PC-9 (cell line): Measurements from ENCODE around the gene ACBD6.

Source experiments
- EZH2 ChIP-seq: fragments of 200-600 bp; sonication (generic); IDR thresholded peaks from 2 replicates; pipeline ENCODE4 v1.8.0; 2017; ENCODE audit warnings: antibody characterized with exemption, low read depth
- TF ChIP-seq, protein P1 (sequence below): fragments of 200-600 bp; sonication (generic); conservative IDR thresholded peaks from 2 replicates; pipeline ENCODE4 v1.6.1; 2017; ENCODE audit warnings: mixed run types, antibody characterized with exemption, mild to moderate bottlenecking, moderate library complexity

DNA sequence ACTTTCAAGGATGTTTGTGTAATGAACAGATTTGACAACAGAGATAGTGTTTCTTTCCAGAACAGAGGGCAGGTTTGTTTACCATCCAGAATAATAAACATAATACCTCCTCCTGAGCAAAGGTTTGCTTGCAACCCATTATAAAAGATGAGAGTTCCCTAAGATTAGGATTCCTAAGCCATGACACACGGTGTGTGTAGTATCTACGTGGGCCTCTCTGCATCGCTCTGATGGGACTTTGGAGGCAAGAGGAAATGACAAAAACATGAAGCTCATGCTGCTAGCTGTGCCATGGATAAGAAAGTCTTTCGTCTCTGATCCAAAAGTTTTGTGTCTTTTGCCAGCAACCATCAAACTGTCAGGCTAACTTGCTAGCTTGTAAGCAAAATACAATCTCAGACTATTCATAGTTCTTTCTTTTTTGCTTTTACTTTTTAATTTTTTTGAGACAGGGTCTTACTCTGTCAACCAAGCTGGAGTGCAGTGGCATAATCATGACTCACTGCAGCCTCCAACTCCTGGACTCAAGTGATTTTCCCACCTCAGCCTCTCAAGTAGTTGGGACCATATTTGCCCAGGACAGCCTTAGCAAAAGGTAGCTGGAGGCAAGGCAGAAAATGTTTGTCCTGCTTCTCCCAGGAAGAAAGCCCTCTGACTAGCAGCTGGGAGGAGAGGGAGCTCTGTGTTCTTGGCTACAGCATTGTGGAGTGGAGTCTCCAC lies 191.2 kb downstream of the ACBD6 start:
- TF ChIP-seq, protein P1, sequence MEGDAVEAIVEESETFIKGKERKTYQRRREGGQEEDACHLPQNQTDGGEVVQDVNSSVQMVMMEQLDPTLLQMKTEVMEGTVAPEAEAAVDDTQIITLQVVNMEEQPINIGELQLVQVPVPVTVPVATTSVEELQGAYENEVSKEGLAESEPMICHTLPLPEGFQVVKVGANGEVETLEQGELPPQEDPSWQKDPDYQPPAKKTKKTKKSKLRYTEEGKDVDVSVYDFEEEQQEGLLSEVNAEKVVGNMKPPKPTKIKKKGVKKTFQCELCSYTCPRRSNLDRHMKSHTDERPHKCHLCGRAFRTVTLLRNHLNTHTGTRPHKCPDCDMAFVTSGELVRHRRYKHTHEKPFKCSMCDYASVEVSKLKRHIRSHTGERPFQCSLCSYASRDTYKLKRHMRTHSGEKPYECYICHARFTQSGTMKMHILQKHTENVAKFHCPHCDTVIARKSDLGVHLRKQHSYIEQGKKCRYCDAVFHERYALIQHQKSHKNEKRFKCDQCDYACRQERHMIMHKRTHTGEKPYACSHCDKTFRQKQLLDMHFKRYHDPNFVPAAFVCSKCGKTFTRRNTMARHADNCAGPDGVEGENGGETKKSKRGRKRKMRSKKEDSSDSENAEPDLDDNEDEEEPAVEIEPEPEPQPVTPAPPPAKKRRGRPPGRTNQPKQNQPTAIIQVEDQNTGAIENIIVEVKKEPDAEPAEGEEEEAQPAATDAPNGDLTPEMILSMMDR, result no peak
- TF ChIP-seq EZH2, result no peak
